HG03432 (cell line): Measurements from ENCODE around the gene BAK1.
"Not testable (repeated sequence)": the region's sequence is repeated elsewhere in the genome, so short reads cannot be mapped to it uniquely, and the experiment has no call there.

ENCODE experiments used
- ATAC-seq: cut with Tn5 transposase; IDR thresholded peaks from one replicate; pipeline ENCODE4 v1.9.1; 2021; ENCODE audit warnings: mild to moderate bottlenecking, moderate library complexity; ENCODE audit not compliant: unreplicated experiment

BAK1 gene

DNA sequence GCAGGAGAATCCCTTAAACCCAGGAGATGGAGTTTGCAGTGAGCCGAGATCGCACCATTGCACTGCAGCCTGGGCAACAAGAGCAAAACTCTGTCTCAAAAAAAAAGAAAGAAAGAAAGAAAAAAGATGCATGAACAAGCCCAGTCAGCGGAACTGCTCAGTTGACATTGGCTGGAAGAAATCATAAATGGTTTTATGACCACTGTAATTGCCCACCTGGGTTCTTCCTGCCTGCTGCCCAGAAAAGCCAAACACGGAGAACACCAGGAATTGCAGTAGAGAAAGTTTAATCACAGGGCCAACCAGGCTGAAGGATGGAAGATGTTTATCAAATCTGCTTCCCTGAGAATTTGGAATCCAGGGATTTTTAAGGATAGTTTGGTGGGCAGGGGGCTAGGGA lies 22.7 kb downstream of the BAK1 start:
- ATAC-seq, result no peak

- ATAC-seq, result not testable (repeated sequence)
Observed at GRCh38 chr6:33552883-33553282, 27.2 kb downstream of the BAK1 start.

GRCh38 chr6:33552252-33552651 lies 27.8 kb downstream of the BAK1 start:
- no peak for ATAC-seq

DNA sequence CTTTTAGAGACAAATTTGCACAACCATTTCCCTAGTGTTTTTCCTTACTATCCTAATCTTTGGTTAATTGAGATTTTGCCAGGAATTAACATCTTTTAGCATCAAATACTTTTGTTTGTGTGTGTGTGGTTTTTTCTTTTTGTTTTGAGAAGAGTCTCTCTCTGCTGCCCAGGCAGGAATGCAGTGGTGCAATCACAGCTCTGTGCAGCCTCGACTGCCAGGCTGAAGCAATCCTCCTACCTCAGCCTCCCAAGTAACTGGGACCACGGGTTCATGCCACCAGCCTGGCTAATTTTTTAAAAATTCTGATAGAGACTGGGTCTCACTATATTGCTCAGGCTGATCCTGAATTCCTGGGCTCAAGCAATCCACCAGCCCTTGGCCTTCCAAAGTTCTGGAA lies 28.5 kb downstream of the BAK1 start:
- no peak for ATAC-seq

DNA sequence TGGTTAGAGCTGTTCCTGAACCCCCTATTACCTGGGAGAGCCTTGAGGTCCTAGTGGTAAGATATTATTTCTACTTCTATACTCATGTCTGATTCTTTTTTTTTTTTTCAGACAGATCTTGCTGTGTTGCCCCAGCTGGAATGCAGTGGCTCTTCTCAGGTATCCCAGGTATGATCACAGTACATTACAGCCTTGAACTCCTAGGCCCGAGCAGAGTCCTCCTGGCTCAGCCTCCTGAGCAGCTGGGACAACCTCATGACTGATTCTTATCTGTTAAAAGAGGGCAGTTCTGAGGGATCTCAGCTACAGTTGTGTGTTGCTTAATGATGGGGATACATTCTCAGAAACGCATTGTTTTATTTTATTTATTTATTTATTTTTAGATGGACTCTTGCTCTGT lies 30.2 kb downstream of the BAK1 start:
- no peak for ATAC-seq

DNA sequence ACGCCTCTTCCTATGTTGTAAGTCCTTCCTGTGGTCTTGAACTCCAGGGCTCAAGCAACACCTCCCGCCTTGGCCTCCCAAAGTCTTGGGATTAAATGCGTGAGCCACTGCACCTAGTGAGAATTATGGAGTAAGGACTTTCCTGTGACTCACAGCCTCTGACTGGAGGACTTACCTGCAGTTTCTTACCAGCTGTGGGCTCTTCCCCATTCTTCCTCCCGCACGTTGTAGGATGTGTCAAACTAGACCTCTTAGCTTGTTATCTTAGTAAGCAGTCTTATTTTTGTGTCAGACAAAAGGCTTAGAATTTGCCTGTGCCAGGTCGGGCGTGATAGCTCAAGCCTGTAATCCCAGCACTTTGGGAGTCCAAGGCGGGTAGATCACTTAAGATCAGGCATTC lies 30.9 kb downstream of the BAK1 start:
- ATAC-seq, result no peak

GRCh38 chr6:33547499-33547898 lies 32.6 kb downstream of the BAK1 start:
- ATAC-seq, result no peak

- no peak for ATAC-seq
Observed at GRCh38 chr6:33546766-33547165, 33.3 kb downstream of the BAK1 start.

DNA sequence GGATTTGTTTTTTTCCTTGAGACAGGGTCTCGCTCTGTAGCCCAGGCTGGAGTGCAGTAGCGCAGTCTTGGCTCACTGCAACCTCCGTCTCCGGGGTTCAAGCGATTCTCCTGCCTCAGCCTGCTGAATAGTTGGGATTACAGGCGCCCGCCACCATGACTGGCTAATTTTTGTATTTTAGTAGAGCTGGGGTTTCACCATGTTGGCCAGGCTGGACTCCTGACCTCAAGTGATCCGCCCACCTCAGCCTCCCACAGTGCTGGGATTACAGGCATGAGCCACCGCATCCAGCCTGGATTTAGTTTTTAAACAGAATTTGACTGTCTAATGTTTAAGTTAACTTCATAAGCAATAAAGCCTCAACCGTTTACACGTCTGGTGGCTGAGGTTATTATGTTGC lies 34.8 kb downstream of the BAK1 start:
- ATAC-seq, result not testable (repeated sequence)

DNA sequence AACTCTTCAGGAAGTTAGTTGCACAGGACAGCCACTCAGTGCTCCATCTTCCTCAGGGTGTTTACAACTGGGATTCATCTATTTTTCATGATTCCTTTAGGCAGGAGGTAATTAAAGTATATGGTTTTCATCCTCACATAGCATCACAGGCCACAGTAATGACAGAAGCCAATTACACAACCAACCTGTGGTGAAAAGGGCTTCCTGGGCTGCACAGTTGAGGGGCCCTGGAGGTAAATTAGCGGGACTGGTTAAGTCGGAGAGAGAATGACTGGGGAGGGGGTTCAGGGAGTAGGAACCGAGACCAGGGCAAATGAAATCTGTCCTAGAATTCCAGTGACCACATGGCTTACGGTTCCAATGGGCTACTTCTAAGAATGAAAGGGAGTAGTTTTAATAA lies 37.0 kb downstream of the BAK1 start:
- ATAC-seq, result no peak

- no peak for ATAC-seq
Observed at GRCh38 chr6:33540768-33541167, 39.3 kb downstream of the BAK1 start.

GRCh38 chr6:33534702-33535101 lies 45.4 kb downstream of the BAK1 start:
- no peak for ATAC-seq

- not testable (repeated sequence) for ATAC-seq
Observed at GRCh38 chr6:33533163-33533869, 46.8 kb downstream of the BAK1 start.

- not testable (repeated sequence) for ATAC-seq
Observed at GRCh38 chr6:33532431-33532830, 47.6 kb downstream of the BAK1 start.

- ATAC-seq, result not testable (repeated sequence)
Observed at GRCh38 chr6:33530617-33531016, 49.5 kb downstream of the BAK1 start.
